CD4-positive, alpha-beta T cell (primary cell): ENCODE results near the gene SPAG7. TPM values are rescaled to one million over a fixed set of nuclear protein-coding genes. Genes with fewer than 3 reads are reported as not detected.

Experiments used
- ATAC-seq: fragments of 200-7000 bp; cut with Tn5 transposase; one replicate; pipeline ENCODE4 v1.10.0; 2022; ENCODE audit warnings: mild to moderate bottlenecking; ENCODE audit not compliant: poor library complexity
- CTCF ChIA-PET: fragments of 350-600 bp; sonication (Branson Sonifier 250); formaldehyde crosslinking; loops from one replicate; lab custom pipeline; 2021; ENCODE audit warnings: antibody characterized with exemption, inconsistent platforms; lab: Charles Lee
- POLR2A ChIA-PET: fragments of 350-600 bp; sonication (Branson Sonifier 250); formaldehyde crosslinking; loops from one replicate; lab custom pipeline; 2021; ENCODE audit warnings: antibody characterized with exemption, inconsistent platforms; lab: Charles Lee
- DNase-seq, 14 experiments: peaks; one replicate each; pipeline ENCODE4 v3.0.0-alpha.2; 2013 to 2020; ENCODE audit warnings: mixed read lengths in 2 of 14
- H3K27ac ChIP-seq, 2 donors: one replicate each; pipeline versions ENCODE4 v1.5.1 to v1.7.0; 2013; ENCODE audit warnings: low read length in 2 of 2, low read depth in 1 of 2, mild to moderate bottlenecking in 1 of 2
- H3K27me3 ChIP-seq, 2 experiments: 1 replicate in 1 of 2; 2 replicates in 1 of 2; pipeline versions ENCODE4 v1.6.1 to v1.7.0; 2013; ENCODE audit warnings: low read length in 2 of 2, control low read depth in 1 of 2, mild to moderate bottlenecking in 1 of 2, moderate library complexity in 1 of 2; ENCODE audit not compliant: insufficient read depth in 2 of 2, control insufficient read depth in 1 of 2
- H3K36me3 ChIP-seq: one replicate; pipeline ENCODE4 v1.6.1; 2013; ENCODE audit warnings: low read length, control low read depth; ENCODE audit not compliant: insufficient read depth
- H3K4me1 ChIP-seq: one replicate; pipeline ENCODE4 v1.6.1; 2013; ENCODE audit warnings: low read length, control low read depth; ENCODE audit not compliant: insufficient read depth
- H3K4me3 ChIP-seq: one replicate; pipeline ENCODE4 v1.5.1; 2013; ENCODE audit warnings: mild to moderate bottlenecking, low read length, moderate library complexity
- H3K9me3 ChIP-seq, 2 experiments: 1 replicate in 1 of 2; 2 replicates in 1 of 2; pipeline versions ENCODE4 v1.6.1 to v1.7.0; 2013; ENCODE audit warnings: low read length in 2 of 2, mild to moderate bottlenecking in 2 of 2, control low read depth in 1 of 2, moderate library complexity in 1 of 2; ENCODE audit not compliant: control insufficient read depth in 1 of 2, insufficient read depth in 1 of 2
- H3K27ac Mint-ChIP-seq: one replicate; pipeline ENCODE4 v1.8.0; 2020; ENCODE audit warnings: mixed read lengths
- H3K27me3 Mint-ChIP-seq: one replicate; pipeline ENCODE4 v1.8.0; 2021; ENCODE audit warnings: mixed read lengths
- H3K36me3 Mint-ChIP-seq: one replicate; pipeline ENCODE4 v1.8.0; 2021; ENCODE audit warnings: low read depth, mixed read lengths
- H3K4me1 Mint-ChIP-seq: one replicate; pipeline ENCODE4 v1.8.0; 2021; ENCODE audit warnings: low read depth, mixed read lengths
- H3K4me3 Mint-ChIP-seq: one replicate; pipeline ENCODE4 v1.8.0; 2020; ENCODE audit warnings: mild to moderate bottlenecking, mixed read lengths
- H3K9me3 Mint-ChIP-seq: one replicate; pipeline ENCODE4 v1.8.0; 2020; ENCODE audit warnings: mixed read lengths
- intact Hi-C, 2 experiments: fragments of 100-400 bp; cut with DNase I in 1 of 2; cut with micrococcal nuclease in 1 of 2; formaldehyde crosslinking; loops; one replicate each; pipeline versions ENCODE4 v1.15.1 to v1.9.0; 2023 to 2025; cut with DNase I, micrococcal nuclease
- total RNA-seq, 174 experiments: library from RNA in 2 of 174; stranded (reverse) in 2 of 174; gene quantifications; one replicate each; pipeline ENCODE4 v1.2.3 and lab custom pipeline; 2021 to 2026
- TF ChIP-seq, protein P1 (sequence below): fragments of 200-600 bp; IDR thresholded peaks from one replicate; pipeline ENCODE4 v1.8.0; 2022; ENCODE audit warnings: antibody characterized with exemption, mild to moderate bottlenecking

SPAG7 gene
- total RNA-seq, 2 experiments from 2014 or later = 30.2 to 30.9 TPM

DNA sequence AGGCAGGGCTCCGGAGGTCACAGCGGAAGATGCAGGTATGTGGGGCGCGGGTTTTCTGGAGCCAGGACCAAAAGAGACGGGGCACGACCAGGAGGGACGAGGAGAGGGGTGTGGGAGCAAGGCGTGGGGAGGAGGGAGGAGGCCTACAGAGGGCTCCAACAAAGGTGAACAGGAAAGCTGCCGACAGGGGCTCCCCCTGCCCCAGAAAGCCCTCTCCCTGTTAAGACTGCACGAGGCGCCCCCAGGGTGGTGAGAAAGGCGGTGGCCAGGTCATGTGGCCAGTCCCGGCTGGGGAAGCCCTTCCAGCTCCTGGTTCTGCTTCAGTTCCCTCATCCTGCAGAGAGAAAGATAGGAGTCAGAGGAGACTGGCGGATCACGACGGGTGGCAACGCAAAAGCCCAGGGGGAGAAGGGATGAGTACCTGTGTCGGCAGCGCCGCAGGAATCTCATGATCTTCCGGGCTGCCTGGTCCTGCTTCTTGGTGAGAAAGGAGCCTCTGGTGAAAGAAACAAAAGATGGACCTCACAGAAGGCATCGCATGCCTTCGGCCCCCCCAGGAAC lies 949 bp upstream of the SPAG7 start:
- no peaks in the 10 kb centered on the region for H3K27me3 ChIP-seq
- CTCF ChIA-PET = interaction anchor here (0.9 to 3.3 kb wide), 7 partner anchors 15 to 95 kb away, joined by 3 to 21 read pairs (median 7); partner anchors contain the start of genes CAMTA2, CHRNE, PFN1 and RNF167
- ATAC-seq (no peak), DNase-seq (no peak)
- H3K36me3 ChIP-seq = peaks cover 31% of the 10 kb centered on the region
- H3K4me1 ChIP-seq = peaks cover 38% of the 10 kb centered on the region
- Mint-ChIP-seq H3K27ac (no peak overlapping the region), H3K9me3 (no peaks in the 10 kb centered on the region), H3K36me3 (peaks cover 39% of the 10 kb centered on the region), H3K27me3 (no peaks in the 10 kb centered on the region), H3K4me1 (peaks cover 13% of the 10 kb centered on the region), H3K4me3 (peak overlapping the region; percentile 78)
- peak overlapping the region; percentile 87 for H3K27ac ChIP-seq
- peak overlapping the region; percentile 84 for H3K4me3 ChIP-seq
- POLR2A ChIA-PET = interaction anchor here (2.5 to 9.8 kb wide), 10 partner anchors 11 to 80 kb away, joined by 8 to 350 read pairs (median 33); partner anchors contain the start of genes C17orf107, CAMTA2, CHRNE and ENO3
- H3K9me3 ChIP-seq = no peaks in the 10 kb centered on the region
- intact Hi-C loops = loop anchor here (1.0 to 10.0 kb wide), 5 partner anchors 29 to 604 kb away; partner anchors contain the start of genes CHRNE (in 1 of the 2), INCA1 (in 1 of the 2), KIF1C (in 1 of the 2) and PSMB6 (in 1 of the 2)
- TF ChIP-seq, protein P1, sequence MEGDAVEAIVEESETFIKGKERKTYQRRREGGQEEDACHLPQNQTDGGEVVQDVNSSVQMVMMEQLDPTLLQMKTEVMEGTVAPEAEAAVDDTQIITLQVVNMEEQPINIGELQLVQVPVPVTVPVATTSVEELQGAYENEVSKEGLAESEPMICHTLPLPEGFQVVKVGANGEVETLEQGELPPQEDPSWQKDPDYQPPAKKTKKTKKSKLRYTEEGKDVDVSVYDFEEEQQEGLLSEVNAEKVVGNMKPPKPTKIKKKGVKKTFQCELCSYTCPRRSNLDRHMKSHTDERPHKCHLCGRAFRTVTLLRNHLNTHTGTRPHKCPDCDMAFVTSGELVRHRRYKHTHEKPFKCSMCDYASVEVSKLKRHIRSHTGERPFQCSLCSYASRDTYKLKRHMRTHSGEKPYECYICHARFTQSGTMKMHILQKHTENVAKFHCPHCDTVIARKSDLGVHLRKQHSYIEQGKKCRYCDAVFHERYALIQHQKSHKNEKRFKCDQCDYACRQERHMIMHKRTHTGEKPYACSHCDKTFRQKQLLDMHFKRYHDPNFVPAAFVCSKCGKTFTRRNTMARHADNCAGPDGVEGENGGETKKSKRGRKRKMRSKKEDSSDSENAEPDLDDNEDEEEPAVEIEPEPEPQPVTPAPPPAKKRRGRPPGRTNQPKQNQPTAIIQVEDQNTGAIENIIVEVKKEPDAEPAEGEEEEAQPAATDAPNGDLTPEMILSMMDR = no peak

DNA sequence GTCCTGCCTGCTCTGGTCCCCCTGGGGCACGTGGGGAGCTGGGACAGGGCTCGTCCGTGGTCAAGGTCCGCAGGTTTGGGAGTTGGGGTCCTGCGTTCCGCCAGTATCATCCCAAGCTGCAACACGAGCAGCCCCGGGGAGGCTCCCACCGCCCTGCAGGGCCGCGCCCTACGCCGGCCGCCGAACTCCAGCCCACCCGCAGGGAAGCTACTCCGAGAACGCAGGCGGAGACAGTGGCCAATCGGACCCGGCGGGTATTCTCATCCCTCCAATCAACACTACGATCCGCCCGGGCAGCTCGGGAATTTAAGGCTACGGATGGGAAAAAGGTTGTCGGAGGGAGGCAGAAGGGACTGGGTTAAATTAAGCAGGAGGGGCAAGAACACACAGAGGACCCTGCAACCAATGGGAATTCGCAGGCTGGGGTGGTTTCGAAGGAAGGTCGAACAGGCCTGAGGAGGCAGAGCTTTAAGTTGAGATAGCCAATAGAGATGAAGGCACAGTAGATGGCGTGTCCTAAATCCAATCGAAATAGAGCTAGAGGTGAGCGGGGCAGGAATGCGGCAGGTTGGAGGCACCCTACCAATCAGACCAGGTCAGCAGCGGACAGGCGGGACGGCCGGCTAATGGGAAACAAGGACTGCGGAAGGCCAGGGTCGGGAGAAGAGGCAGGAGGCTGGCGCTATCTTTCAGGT lies 626 bp downstream of the SPAG7 start:
- H3K4me1 ChIP-seq = peaks cover 38% of the 10 kb centered on the region
- peaks cover 16% of the 10 kb centered on the region for H3K36me3 ChIP-seq
- no peaks in the 10 kb centered on the region for H3K9me3 Mint-ChIP-seq
- H3K36me3 Mint-ChIP-seq = peaks cover 25% of the 10 kb centered on the region
- ATAC-seq = peak; percentile 76
- no peak overlapping the region for H3K4me3 Mint-ChIP-seq
- no peaks in the 10 kb centered on the region for H3K27me3 ChIP-seq
- POLR2A ChIA-PET = interaction anchor here (0.6 to 9.8 kb wide), 29 partner anchors 8 to 1122 kb away, joined by 3 to 350 read pairs (median 5); partner anchors contain the start of genes ARRB2, C17orf107, CAMTA2 and CHRNE
- H3K27me3 Mint-ChIP-seq = no peaks in the 10 kb centered on the region
- H3K4me1 Mint-ChIP-seq = peaks cover 13% of the 10 kb centered on the region
- DNase-seq = peak; percentile 85 to 99 (median 90)
- intact Hi-C loops = loop anchor here (1.0 to 10.0 kb wide), 8 partner anchors 17 to 602 kb away; partner anchors contain the start of genes RNF167 (in 2 of the 2), SLC25A11 (in 2 of the 2), CAMTA2 (in 1 of the 2) and PSMB6 (in 1 of the 2)
- H3K4me3 ChIP-seq = peak overlapping the region; percentile 84
- peak overlapping the region; percentile 87 for H3K27ac ChIP-seq
- CTCF ChIA-PET = interaction anchor here (0.8 to 3.3 kb wide), 11 partner anchors 14 to 225 kb away, joined by 3 to 21 read pairs (median 4); partner anchors contain the start of genes C17orf107, CHRNE, INCA1 and PFN1
- TF ChIP-seq, protein P1 = no peak
- no peaks in the 10 kb centered on the region for H3K9me3 ChIP-seq
- H3K27ac Mint-ChIP-seq = peak overlapping the region; percentile 69

DNA sequence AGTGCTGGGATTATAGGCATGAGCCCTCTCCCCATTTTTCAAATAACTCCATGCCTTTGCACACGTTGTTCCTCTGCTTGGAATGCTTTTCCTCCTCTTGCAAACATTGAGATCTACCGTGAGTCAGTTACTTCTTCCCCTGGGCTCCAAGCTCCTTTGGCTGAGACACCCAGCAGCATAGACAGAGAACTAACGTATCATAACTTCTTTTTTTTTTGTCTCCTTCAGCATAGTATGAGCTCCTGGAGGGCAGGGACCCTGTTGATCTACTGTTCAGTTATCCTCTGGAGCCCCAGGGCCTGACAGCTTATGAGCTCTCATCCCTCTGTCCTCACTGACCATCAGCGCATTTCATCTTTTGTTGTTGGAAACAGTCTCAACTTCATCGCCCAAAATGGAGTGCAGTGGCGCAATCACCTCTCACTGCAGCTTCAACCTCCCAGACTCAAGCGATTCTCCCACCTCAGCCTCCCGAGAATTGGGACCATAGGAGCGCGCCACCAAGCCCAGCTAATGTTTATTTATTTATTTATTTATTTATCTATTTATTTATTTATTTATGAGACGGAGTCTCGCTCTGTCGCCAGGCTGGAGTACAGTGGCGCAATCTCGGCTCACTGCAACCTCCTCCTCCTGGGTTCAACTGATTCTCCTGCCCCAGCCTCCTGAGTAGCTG lies 2.2 kb downstream of the SPAG7 start:
- peak overlapping the region; percentile 69 for H3K4me3 Mint-ChIP-seq
- Histone ChIP-seq H3K27me3 (no peaks in the 10 kb centered on the region), H3K27ac (no peak overlapping the region), H3K36me3 (peaks cover 14% of the 10 kb centered on the region), H3K9me3 (no peaks in the 10 kb centered on the region), H3K4me3 (no peak overlapping the region), H3K4me1 (peaks cover 38% of the 10 kb centered on the region)
- ATAC-seq = no peak
- ChIA-PET POLR2A (interaction anchor here (0.6 to 9.8 kb wide), 5 partner anchors 17 to 64 kb away, joined by 3 to 350 read pairs (median 54); partner anchors contain the start of genes C17orf107, CHRNE, ENO3 and INCA1), CTCF (interaction anchor here (1.5 to 3.3 kb wide), 2 partner anchors 32 to 56 kb away, joined by 3 to 21 read pairs; partner anchors contain the start of gene INCA1)
- TF ChIP-seq, protein P1 = no peak
- peak overlapping the region; percentile 34 for H3K27ac Mint-ChIP-seq
- intact Hi-C loops = loop anchor here in 1 of 2 experiments (10.0 kb wide), 2 partner anchors 171 to 601 kb away; partner anchors contain the start of genes PSMB6 and UBE2G1
- peaks cover 13% of the 10 kb centered on the region for H3K4me1 Mint-ChIP-seq
- no peaks in the 10 kb centered on the region for H3K27me3 Mint-ChIP-seq
- H3K36me3 Mint-ChIP-seq = peaks cover 17% of the 10 kb centered on the region
- H3K9me3 Mint-ChIP-seq = no peaks in the 10 kb centered on the region
- no peak for DNase-seq
